HCT116 (cell line): Measurements from ENCODE around the gene SNURF. TPM values are rescaled to one million over a fixed set of nuclear protein-coding genes. Genes with fewer than 3 reads are reported as not detected.

Experiments used
- ATAC-seq: fragments of 200-7000 bp; cut with Tn5 transposase; 2 replicates; pipeline ENCODE4 v1.9.1; 2020; ENCODE audit warnings: mild to moderate bottlenecking, moderate library complexity
- BruUV-seq: library from RNA; stranded (reverse); fragments of 400-500 nt; replicated peaks from 2 replicates; lab custom pipeline; 2021; lab: Mats Ljungman, UMichigan
- CTCF ChIA-PET: fragments of 300-600 bp; sonication (Branson Sonifier 250); formaldehyde crosslinking; loops from one replicate; lab custom pipeline; 2021; ENCODE audit warnings: antibody characterized with exemption; lab: Charles Lee
- POLR2A ChIA-PET: fragments of 300-600, 350-600 bp; sonication (Branson Sonifier 250); formaldehyde crosslinking; loops from one replicate; lab custom pipeline; 2021; ENCODE audit warnings: antibody characterized with exemption; lab: Charles Lee
- RAD21 ChIA-PET, 2 experiments: fragments of 300-600 bp; sonication (Branson Sonifier 250); formaldehyde crosslinking; loops; one replicate each; lab custom pipeline; 2023; ENCODE audit warnings: low total read pairs in 2 of 2; ENCODE audit not compliant: uncharacterized antibody in 2 of 2, unreplicated experiment in 2 of 2, low non-redundant PET in 1 of 2; lab: Charles Lee
- DNase-seq: peaks from one replicate; pipeline ENCODE4 v3.0.0-alpha.2; 2010; ENCODE audit warnings: low read depth, low spot score
- H2AFZ ChIP-seq: fragments of 200-600 bp; shearing (Covaris generic), sonication (generic); 2 replicates; pipeline ENCODE4 v1.6.1; 2017; ENCODE audit warnings: low read depth, mixed run types, mixed read lengths, antibody characterized with exemption, low read length; ENCODE audit not compliant: poor library complexity, severe bottlenecking
- H3K27ac ChIP-seq: 2 replicates; pipeline ENCODE4 v1.5.1; 2012; ENCODE audit warnings: low read depth, low read length
- H3K27me3 ChIP-seq: fragments of 200-600 bp; sonication (generic); 2 replicates; pipeline ENCODE4 v1.6.1; 2016; ENCODE audit warnings: mixed run types, low read length, mixed read lengths; ENCODE audit not compliant: insufficient read depth
- H3K36me3 ChIP-seq, 2 experiments: fragments of 200-500 bp in 1 of 2; fragments of 200-600 bp in 1 of 2; sonication (Bioruptor generic) in 1 of 2; sonication (generic) in 1 of 2; 2 replicates each; pipeline versions ENCODE4 v1.5.1 to v1.6.1; 2014 to 2016; ENCODE audit warnings: low read length in 2 of 2, inconsistent platforms in 1 of 2, mixed read lengths in 1 of 2, mixed run types in 1 of 2; ENCODE audit not compliant: insufficient read depth in 2 of 2, control insufficient read depth in 1 of 2
- H3K4me1 ChIP-seq, 2 experiments: fragments of 200-600 bp in 1 of 2; sonication (generic) in 1 of 2; 2 replicates each; pipeline versions ENCODE4 v1.5.1 to v1.6.1; 2012 to 2017; ENCODE audit warnings: low read length in 2 of 2, inconsistent platforms in 1 of 2, mild to moderate bottlenecking in 1 of 2, mixed read lengths in 1 of 2, mixed run types in 1 of 2, moderate library complexity in 1 of 2; ENCODE audit not compliant: insufficient read depth in 2 of 2, control insufficient read depth in 1 of 2
- H3K4me2 ChIP-seq: fragments of 200-600 bp; sonication (generic); 2 replicates; pipeline ENCODE4 v1.6.1; 2017; ENCODE audit warnings: mixed run types, low read length, mixed read lengths
- H3K4me3 ChIP-seq, 2 experiments: fragments of 200-600 bp in 1 of 2; sonication (generic) in 1 of 2; replicated peaks in 1 of 2; 2 replicates each; pipeline ENCODE4 v1.5.1; 2011 to 2016; ENCODE audit warnings: low read length in 2 of 2, control low read depth in 1 of 2, low read depth in 1 of 2, mild to moderate bottlenecking in 1 of 2, mixed read lengths in 1 of 2, mixed run types in 1 of 2
- H3K79me2 ChIP-seq: fragments of 200-600 bp; sonication (generic); 2 replicates; pipeline ENCODE4 v1.6.1; 2017; ENCODE audit warnings: mild to moderate bottlenecking, mixed run types, low read length, moderate library complexity, mixed read lengths; ENCODE audit not compliant: insufficient read depth
- H3K9ac ChIP-seq: fragments of 200-600 bp; sonication (generic); 2 replicates; pipeline ENCODE4 v1.6.1; 2016; ENCODE audit warnings: low read length, mixed read lengths
- H3K9me2 ChIP-seq: fragments of 200-600 bp; sonication (generic), shearing (Covaris generic); 2 replicates; pipeline ENCODE4 v1.6.1; 2017; ENCODE audit warnings: mixed run types, mild to moderate bottlenecking, moderate library complexity; ENCODE audit not compliant: insufficient read depth
- H3K9me3 ChIP-seq, 2 experiments: fragments of 200-500 bp in 1 of 2; fragments of 200-600 bp in 1 of 2; sonication (Bioruptor generic) in 1 of 2; sonication (generic) in 1 of 2; 2 replicates each; pipeline ENCODE4 v1.6.1; 2014 to 2017; ENCODE audit warnings: low read length in 2 of 2, mixed read lengths in 2 of 2, inconsistent platforms in 1 of 2, low read depth in 1 of 2, mild to moderate bottlenecking in 1 of 2, mixed run types in 1 of 2, moderate library complexity in 1 of 2; ENCODE audit not compliant: control insufficient read depth in 1 of 2, insufficient read depth in 1 of 2
- H4K20me1 ChIP-seq: fragments of 200-600 bp; sonication (generic), shearing (Covaris generic); 2 replicates; pipeline ENCODE4 v1.6.1; 2017; ENCODE audit warnings: mixed run types, mild to moderate bottlenecking, moderate library complexity; ENCODE audit not compliant: insufficient read depth
- CBX3 ChIP-seq: IDR thresholded peaks from 2 replicates; pipeline ENCODE4 v1.6.1; 2012; ENCODE audit warnings: low read depth
- CTCF ChIP-seq, 3 experiments: fragments of 200-600 bp in 1 of 3; sonication (generic) in 1 of 3; IDR thresholded peaks in 2 of 3; conservative IDR thresholded peaks in 1 of 3; 2 replicates each; pipeline ENCODE4 v1.5.1; 2012 to 2017; ENCODE audit warnings: low read depth in 2 of 3, low read length in 2 of 3, antibody characterized with exemption in 1 of 3, borderline replicate concordance in 1 of 3, control low read depth in 1 of 3, mild to moderate bottlenecking in 1 of 3, mixed read lengths in 1 of 3, mixed run types in 1 of 3, moderate library complexity in 1 of 3; ENCODE audit not compliant: insufficient read depth in 1 of 3
- EGR1 ChIP-seq: IDR thresholded peaks from 2 replicates; pipeline ENCODE4 v1.6.1; 2012; ENCODE audit warnings: low read depth
- ELF1 ChIP-seq: IDR thresholded peaks from 2 replicates; pipeline ENCODE4 v1.6.1; 2012; ENCODE audit warnings: low read depth, borderline replicate concordance
- EZH2 ChIP-seq: fragments of 200-600 bp; sonication (generic); IDR thresholded peaks from 2 replicates; pipeline ENCODE4 v1.6.1; 2017; ENCODE audit warnings: antibody characterized with exemption, mixed run types
- EZH2phosphoT487 ChIP-seq: fragments of 200-600 bp; IDR thresholded peaks from 2 replicates; pipeline ENCODE4 v1.6.1; 2018; ENCODE audit warnings: antibody characterized with exemption, borderline replicate concordance
- FOSL1 ChIP-seq: IDR thresholded peaks from 2 replicates; pipeline ENCODE4 v1.6.1; 2012; ENCODE audit warnings: low read depth
- POLR2A ChIP-seq: IDR thresholded peaks from 2 replicates; pipeline ENCODE4 v1.7.0; 2011; ENCODE audit warnings: borderline replicate concordance; ENCODE audit not compliant: insufficient read depth, insufficient read length; ENCODE audit errors: extremely low read depth
- POLR2AphosphoS5 ChIP-seq: IDR thresholded peaks from 2 replicates; pipeline ENCODE4 v1.6.1; 2011; ENCODE audit warnings: mild to moderate bottlenecking, low read depth, low read length, moderate library complexity
- SIN3A ChIP-seq: IDR thresholded peaks from 2 replicates; pipeline ENCODE4 v1.6.1; 2012; ENCODE audit warnings: low read depth
- SP1 ChIP-seq: IDR thresholded peaks from 2 replicates; pipeline ENCODE4 v1.6.1; 2012; ENCODE audit warnings: low read depth
- SRF ChIP-seq: IDR thresholded peaks from 2 replicates; pipeline ENCODE4 v1.6.1; 2012; ENCODE audit warnings: low read depth
- TCF7L2 ChIP-seq: IDR thresholded peaks from 2 replicates; pipeline ENCODE4 v1.7.0; 2011; ENCODE audit warnings: borderline replicate concordance, inconsistent platforms; ENCODE audit not compliant: insufficient read depth, insufficient read length; ENCODE audit errors: extremely low read depth
- ZFX ChIP-seq: fragments of 450-650 bp; IDR thresholded peaks from 2 replicates; pipeline ENCODE4 v1.6.1; 2017
- intact Hi-C: fragments of 100-400 bp; cut with micrococcal nuclease; formaldehyde crosslinking; loops from 2 replicates; pipeline ENCODE4 v1.10.0; 2022
- total RNA-seq: library from RNA; stranded (reverse); gene quantifications from one replicate; pipeline ENCODE4 v1.2.1, GENCODE V29; 2021; ENCODE audit not compliant: unreplicated experiment
- TF ChIP-seq, protein P1 (sequence below): IDR thresholded peaks from 2 replicates; pipeline ENCODE4 v1.6.1; 2012; ENCODE audit warnings: low read depth
- TF ChIP-seq, protein P2 (sequence below): IDR thresholded peaks from 2 replicates; pipeline ENCODE4 v1.6.1; 2012
- TF ChIP-seq, protein P3 (sequence below): IDR thresholded peaks from 2 replicates; pipeline ENCODE4 v1.6.1; 2012

Gene SNURF
- total RNA-seq, 1 experiment from 2014 or later = 0.44 TPM

- BruUV-seq = no TSS peak
- Histone ChIP-seq H3K4me3 (no peak overlapping the region), H2AFZ (no peak overlapping the region), H3K27ac (no peak overlapping the region), H3K36me3 (no peaks in the 10 kb centered on the region), H3K27me3 (no peaks in the 10 kb centered on the region), H3K4me1 (no peaks in the 10 kb centered on the region), H3K9me2 (no peaks in the 10 kb centered on the region), H3K4me2 (no peak overlapping the region), H3K9me3 (peaks cover 0 to 23% of the 10 kb centered on the region in 2 experiments; a peak in 3 of 4 replicates), H3K9ac (no peak overlapping the region), H4K20me1 (no peaks in the 10 kb centered on the region), H3K79me2 (no peaks in the 10 kb centered on the region)
- intact Hi-C loops = no loop called here
- DNase-seq = no peak
- ChIA-PET CTCF (no interaction called here), RAD21 (no interaction called here), POLR2A (no interaction called here)
- ATAC-seq = no peak
- TF ChIP-seq POLR2AphosphoS5 (no peak), CBX3 (no peak), ELF1 (no peak), SIN3A (no peak), SRF (no peak), EGR1 (no peak), SP1 (no peak), ZFX (no peak), EZH2phosphoT487 (no peak), EZH2 (no peak), TCF7L2 (no peak), FOSL1 (no peak), POLR2A (no peak), CTCF (IDR thresholded peaks at IDR 0.05 in 2 of 3, conservative IDR thresholded peaks at IDR 0.05 in 1 of 3; ENCODE audit: borderline replicate concordance in 1 of 3, insufficient read depth in 1 of 3, low read depth in 2 of 3, low read length in 2 of 3) (no peak)
- TF ChIP-seq, protein P1, sequence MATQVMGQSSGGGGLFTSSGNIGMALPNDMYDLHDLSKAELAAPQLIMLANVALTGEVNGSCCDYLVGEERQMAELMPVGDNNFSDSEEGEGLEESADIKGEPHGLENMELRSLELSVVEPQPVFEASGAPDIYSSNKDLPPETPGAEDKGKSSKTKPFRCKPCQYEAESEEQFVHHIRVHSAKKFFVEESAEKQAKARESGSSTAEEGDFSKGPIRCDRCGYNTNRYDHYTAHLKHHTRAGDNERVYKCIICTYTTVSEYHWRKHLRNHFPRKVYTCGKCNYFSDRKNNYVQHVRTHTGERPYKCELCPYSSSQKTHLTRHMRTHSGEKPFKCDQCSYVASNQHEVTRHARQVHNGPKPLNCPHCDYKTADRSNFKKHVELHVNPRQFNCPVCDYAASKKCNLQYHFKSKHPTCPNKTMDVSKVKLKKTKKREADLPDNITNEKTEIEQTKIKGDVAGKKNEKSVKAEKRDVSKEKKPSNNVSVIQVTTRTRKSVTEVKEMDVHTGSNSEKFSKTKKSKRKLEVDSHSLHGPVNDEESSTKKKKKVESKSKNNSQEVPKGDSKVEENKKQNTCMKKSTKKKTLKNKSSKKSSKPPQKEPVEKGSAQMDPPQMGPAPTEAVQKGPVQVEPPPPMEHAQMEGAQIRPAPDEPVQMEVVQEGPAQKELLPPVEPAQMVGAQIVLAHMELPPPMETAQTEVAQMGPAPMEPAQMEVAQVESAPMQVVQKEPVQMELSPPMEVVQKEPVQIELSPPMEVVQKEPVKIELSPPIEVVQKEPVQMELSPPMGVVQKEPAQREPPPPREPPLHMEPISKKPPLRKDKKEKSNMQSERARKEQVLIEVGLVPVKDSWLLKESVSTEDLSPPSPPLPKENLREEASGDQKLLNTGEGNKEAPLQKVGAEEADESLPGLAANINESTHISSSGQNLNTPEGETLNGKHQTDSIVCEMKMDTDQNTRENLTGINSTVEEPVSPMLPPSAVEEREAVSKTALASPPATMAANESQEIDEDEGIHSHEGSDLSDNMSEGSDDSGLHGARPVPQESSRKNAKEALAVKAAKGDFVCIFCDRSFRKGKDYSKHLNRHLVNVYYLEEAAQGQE = no peak
- TF ChIP-seq, protein P2, sequence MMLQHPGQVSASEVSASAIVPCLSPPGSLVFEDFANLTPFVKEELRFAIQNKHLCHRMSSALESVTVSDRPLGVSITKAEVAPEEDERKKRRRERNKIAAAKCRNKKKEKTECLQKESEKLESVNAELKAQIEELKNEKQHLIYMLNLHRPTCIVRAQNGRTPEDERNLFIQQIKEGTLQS = no peak
- TF ChIP-seq, protein P3, sequence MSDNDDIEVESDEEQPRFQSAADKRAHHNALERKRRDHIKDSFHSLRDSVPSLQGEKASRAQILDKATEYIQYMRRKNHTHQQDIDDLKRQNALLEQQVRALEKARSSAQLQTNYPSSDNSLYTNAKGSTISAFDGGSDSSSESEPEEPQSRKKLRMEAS = no peak
These were observed 1.5 kb downstream of the SNURF start for GRCh38 chr15:24956111-24956838.
